Astrocyte (in vitro differentiated cells and primary cell): ENCODE data around the gene PDZD2.

Source experiments
- EZH2 ChIP-seq: IDR thresholded peaks from 2 replicates; pipeline ENCODE4 v1.6.1; 2012; ENCODE audit warnings: mild to moderate bottlenecking, low read length, inconsistent platforms; ENCODE audit not compliant: insufficient read depth
- TF ChIP-seq, protein P1 (sequence below): IDR thresholded peaks from 2 replicates; pipeline ENCODE4 v1.5.1; 2011; ENCODE audit warnings: low read depth, mild to moderate bottlenecking, inconsistent platforms, low read length, moderate library complexity; ENCODE audit not compliant: insufficient read depth

DNA sequence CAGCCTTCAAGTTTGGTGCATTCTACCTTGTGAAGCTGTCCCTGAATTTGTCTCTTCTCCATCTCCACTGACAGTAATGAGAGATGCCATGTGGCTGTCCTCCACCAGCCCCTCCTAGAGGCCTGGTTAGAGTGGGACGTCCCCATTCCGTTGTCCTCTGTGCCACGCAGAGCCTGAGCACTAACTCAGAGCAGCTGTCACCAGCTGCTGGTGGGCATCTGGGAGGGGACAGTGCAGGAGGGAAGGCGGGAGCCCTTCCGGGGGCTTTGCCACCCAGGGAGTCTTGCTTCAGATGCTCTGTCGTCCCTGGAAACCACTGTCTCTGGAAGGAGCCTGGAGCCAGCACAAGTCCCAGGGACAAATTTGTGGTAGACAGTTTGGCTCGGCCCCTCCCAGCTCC is 78.6 kb downstream of the PDZD2 start:
- TF ChIP-seq, protein P1, sequence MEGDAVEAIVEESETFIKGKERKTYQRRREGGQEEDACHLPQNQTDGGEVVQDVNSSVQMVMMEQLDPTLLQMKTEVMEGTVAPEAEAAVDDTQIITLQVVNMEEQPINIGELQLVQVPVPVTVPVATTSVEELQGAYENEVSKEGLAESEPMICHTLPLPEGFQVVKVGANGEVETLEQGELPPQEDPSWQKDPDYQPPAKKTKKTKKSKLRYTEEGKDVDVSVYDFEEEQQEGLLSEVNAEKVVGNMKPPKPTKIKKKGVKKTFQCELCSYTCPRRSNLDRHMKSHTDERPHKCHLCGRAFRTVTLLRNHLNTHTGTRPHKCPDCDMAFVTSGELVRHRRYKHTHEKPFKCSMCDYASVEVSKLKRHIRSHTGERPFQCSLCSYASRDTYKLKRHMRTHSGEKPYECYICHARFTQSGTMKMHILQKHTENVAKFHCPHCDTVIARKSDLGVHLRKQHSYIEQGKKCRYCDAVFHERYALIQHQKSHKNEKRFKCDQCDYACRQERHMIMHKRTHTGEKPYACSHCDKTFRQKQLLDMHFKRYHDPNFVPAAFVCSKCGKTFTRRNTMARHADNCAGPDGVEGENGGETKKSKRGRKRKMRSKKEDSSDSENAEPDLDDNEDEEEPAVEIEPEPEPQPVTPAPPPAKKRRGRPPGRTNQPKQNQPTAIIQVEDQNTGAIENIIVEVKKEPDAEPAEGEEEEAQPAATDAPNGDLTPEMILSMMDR: no peak
- no peak for TF ChIP-seq EZH2
